WTC11 (cell line): ENCODE results near the gene FOXP4.

Experiments
- ATF3 ChIP-seq: sonication (generic); formaldehyde crosslinking; conservative IDR thresholded peaks from 2 replicates; pipeline ENCODE4 v1.8.1; 2022; ENCODE audit warnings: mild to moderate bottlenecking, missing genetic modification reagents
- CREM ChIP-seq: sonication (generic); formaldehyde crosslinking; IDR thresholded peaks from 2 replicates; pipeline ENCODE4 v1.8.1; 2022; ENCODE audit warnings: mild to moderate bottlenecking, missing genetic modification reagents, moderate library complexity
- CTCF ChIP-seq: fragments of 200-600 bp; IDR thresholded peaks from 2 replicates; pipeline ENCODE4 v1.8.0; 2022; ENCODE audit warnings: antibody characterized with exemption
- E2F5 ChIP-seq: sonication (generic); formaldehyde crosslinking; IDR thresholded peaks from 2 replicates; pipeline ENCODE4 v1.8.1; 2022; ENCODE audit warnings: mild to moderate bottlenecking, moderate library complexity, missing genetic modification reagents
- IRF1 ChIP-seq: sonication (generic); formaldehyde crosslinking; IDR thresholded peaks from 2 replicates; pipeline ENCODE4 v1.8.0; 2023; ENCODE audit warnings: missing genetic modification reagents
- USF2 ChIP-seq: sonication (generic); formaldehyde crosslinking; IDR thresholded peaks from 2 replicates; pipeline ENCODE4 v1.8.1; 2023; ENCODE audit warnings: mild to moderate bottlenecking, missing genetic modification reagents, moderate library complexity
- ZNF138 ChIP-seq: sonication (generic); formaldehyde crosslinking; conservative IDR thresholded peaks from 2 replicates; pipeline ENCODE4 v1.8.1; 2022; ENCODE audit warnings: mild to moderate bottlenecking, moderate library complexity, missing genetic modification reagents
- ZNF512 ChIP-seq: sonication (generic); formaldehyde crosslinking; IDR thresholded peaks from 2 replicates; pipeline ENCODE4 v1.8.1; 2022; ENCODE audit warnings: missing genetic modification reagents, borderline replicate concordance

- TF ChIP-seq ATF3 (CRISPR knock-in tag): no peak
- no peak for TF ChIP-seq CTCF
- no peak for TF ChIP-seq E2F5 (CRISPR knock-in tag)
- no peak for TF ChIP-seq ZNF138 (CRISPR knock-in tag)
- no peak for TF ChIP-seq ZNF512 (CRISPR knock-in tag)
- no peak for TF ChIP-seq CREM (CRISPR knock-in tag)
- TF ChIP-seq USF2 (CRISPR knock-in tag): no peak
- TF ChIP-seq IRF1: no peak
These were observed 79.8 kb downstream of the FOXP4 start for GRCh38 chr6:41626022-41626421.
